PC-9 (cell line): ENCODE measurements around the gene S100PBP. TPM values are rescaled to one million over a fixed set of nuclear protein-coding genes. Genes with fewer than 3 reads are reported as not detected.

Experiments used
- BruUV-seq: library from RNA; stranded (reverse); fragments of 400-500 nt; replicated peaks from 2 replicates; lab custom pipeline; 2021; lab: Mats Ljungman, UMichigan
- CTCF ChIA-PET: fragments of 300-600 bp; sonication (Branson Sonifier 250); formaldehyde crosslinking; loops from one replicate; lab custom pipeline; 2022; ENCODE audit warnings: antibody characterized with exemption; lab: Charles Lee
- POLR2A ChIA-PET: fragments of 300-600 bp; sonication (Branson Sonifier 250); formaldehyde crosslinking; loops from one replicate; lab custom pipeline; 2022; ENCODE audit warnings: antibody characterized with exemption; ENCODE audit not compliant: unreplicated experiment; lab: Charles Lee
- DNase-seq, 2 experiments: peaks; one replicate each; pipeline versions ENCODE4 v3.0.0 to v3.0.0-alpha.2; 2015 to 2022; ENCODE audit warnings: mixed read lengths in 1 of 2
- H2AFZ ChIP-seq: fragments of 200-600 bp; sonication (generic); 2 replicates; pipeline ENCODE4 v1.8.1; 2017; ENCODE audit warnings: antibody characterized with exemption
- H3F3A ChIP-seq: fragments of 200-600 bp; sonication (generic); 2 replicates; pipeline ENCODE4 v1.8.1; 2017; ENCODE audit warnings: antibody characterized with exemption, mild to moderate bottlenecking, low read depth; ENCODE audit not compliant: insufficient read depth
- H3K27ac ChIP-seq: fragments of 200-600 bp; sonication (generic); 2 replicates; pipeline ENCODE4 v1.6.1; 2016; ENCODE audit warnings: mixed run types
- H3K27me3 ChIP-seq: fragments of 200-600 bp; sonication (generic); 2 replicates; pipeline ENCODE4 v1.6.1; 2016; ENCODE audit warnings: low read depth, mixed run types; ENCODE audit not compliant: insufficient read depth
- H3K36me3 ChIP-seq: fragments of 200-600 bp; sonication (generic); 2 replicates; pipeline ENCODE4 v1.6.1; 2016; ENCODE audit warnings: low read depth, mixed run types
- H3K4me1 ChIP-seq: fragments of 200-600 bp; sonication (generic); replicated peaks from 2 replicates; pipeline ENCODE4 v1.6.1; 2016; ENCODE audit warnings: mixed run types; ENCODE audit not compliant: insufficient read depth
- H3K4me2 ChIP-seq: fragments of 200-600 bp; sonication (generic); 2 replicates; pipeline ENCODE4 v1.6.1; 2017; ENCODE audit warnings: mixed run types
- H3K4me3 ChIP-seq: fragments of 200-600 bp; sonication (generic); 2 replicates; pipeline ENCODE4 v1.6.1; 2016; ENCODE audit warnings: mixed run types
- H3K79me2 ChIP-seq: fragments of 200-600 bp; sonication (generic); 2 replicates; pipeline ENCODE4 v1.6.1; 2017; ENCODE audit warnings: low read depth, mixed run types
- H3K9me2 ChIP-seq: fragments of 200-600 bp; sonication (generic); 2 replicates; pipeline ENCODE4 v1.8.1; 2017; ENCODE audit warnings: mild to moderate bottlenecking; ENCODE audit not compliant: insufficient read depth
- H3K9me3 ChIP-seq: fragments of 200-600 bp; sonication (generic); 2 replicates; pipeline ENCODE4 v1.8.1; 2016; ENCODE audit warnings: low read depth; ENCODE audit not compliant: insufficient read depth
- H4K20me1 ChIP-seq: fragments of 200-600 bp; sonication (generic); 2 replicates; pipeline ENCODE4 v1.8.1; 2017; ENCODE audit not compliant: insufficient read depth
- CTCF ChIP-seq: fragments of 200-600 bp; sonication (generic); conservative IDR thresholded peaks from 2 replicates; pipeline ENCODE4 v1.6.1; 2017; ENCODE audit warnings: mixed run types, antibody characterized with exemption, mild to moderate bottlenecking, moderate library complexity
- EZH2 ChIP-seq: fragments of 200-600 bp; sonication (generic); IDR thresholded peaks from 2 replicates; pipeline ENCODE4 v1.8.0; 2017; ENCODE audit warnings: antibody characterized with exemption, low read depth
- intact Hi-C: fragments of 100-400 bp; cut with micrococcal nuclease; formaldehyde crosslinking; loops from one replicate; pipeline ENCODE4 v1.10.0; 2022; ENCODE audit not compliant: unreplicated experiment
- total RNA-seq: library from RNA; stranded (reverse); gene quantifications from 2 replicates; pipeline ENCODE4 v1.2.3, GENCODE V29; 2021

The S100PBP gene
- total RNA-seq, 1 experiment from 2014 or later = 42.4 TPM

- Histone ChIP-seq H3K27me3 (no peaks in the 10 kb centered on the region), H3K36me3 (peaks cover 58% of the 10 kb centered on the region), H3K4me1 (peaks cover 79% of the 10 kb centered on the region), H3K9me2 (no peaks in the 10 kb centered on the region), H4K20me1 (no peaks in the 10 kb centered on the region; the same call in none of the 2 replicates), H3K79me2 (peaks cover 60% of the 10 kb centered on the region), H3K27ac (peak overlapping the region; percentile 85), H3K4me3 (no peak overlapping the region; the same call in 1 of the 2 replicates), H3K9me3 (no peaks in the 10 kb centered on the region), H2AFZ (no peak overlapping the region), H3F3A (peaks cover 91% of the 10 kb centered on the region), H3K4me2 (peak overlapping the region; percentile 59)
- CTCF ChIA-PET = interaction anchor here (0.6 kb wide), 1 partner anchor 13 kb away, joined by 3 read pairs; no protein-coding TSS in a partner anchor
- POLR2A ChIA-PET = interaction anchor here (0.6 to 0.7 kb wide), 4 partner anchors 8 to 552 kb away, joined by 3 to 20 read pairs (median 6); no protein-coding TSS in a partner anchor
- DNase-seq = peak in 1 of 2 experiments; percentile 87
- intact Hi-C loops = loop anchor here (5.0 kb wide), 1 partner anchor 145 kb away; the partner anchor contains the start of genes RBBP4 and ZBTB8OS
- no TSS peak for BruUV-seq
- no peak for TF ChIP-seq CTCF
- TF ChIP-seq EZH2 = no peak
Measured at GRCh38 chr1:32797456-32797855, 20.0 kb upstream of the S100PBP start.

GRCh38 chr1:32798191-32798590, 19.3 kb upstream of the S100PBP start:
- intact Hi-C loops = loop anchor here (1.0 to 5.0 kb wide), 2 partner anchors 18 to 146 kb away; partner anchors contain the start of genes RBBP4 and ZBTB8OS
- POLR2A ChIA-PET = interaction anchor here (0.6 to 0.7 kb wide), 3 partner anchors 10 to 551 kb away, joined by 3 to 20 read pairs (median 5); no protein-coding TSS in a partner anchor

More at GRCh38 chr1:32798191-32798590, 19.3 kb upstream of the S100PBP start:
- Histone ChIP-seq H3K4me2 (peak overlapping the region; percentile 59), H2AFZ (no peak overlapping the region), H3K4me1 (peaks cover 71% of the 10 kb centered on the region), H3K36me3 (peaks cover 62% of the 10 kb centered on the region), H3K9me2 (no peaks in the 10 kb centered on the region), H4K20me1 (peaks cover 2% of the 10 kb centered on the region), H3K9me3 (no peaks in the 10 kb centered on the region), H3K79me2 (peaks cover 65% of the 10 kb centered on the region), H3F3A (peaks cover 86% of the 10 kb centered on the region), H3K27me3 (no peaks in the 10 kb centered on the region), H3K4me3 (no peak overlapping the region), H3K27ac (peak overlapping the region; percentile 85)
- TF ChIP-seq CTCF (no peak), EZH2 (no peak)
- CTCF ChIA-PET = interaction anchor here (0.6 kb wide), 1 partner anchor 42 kb away, joined by 5 read pairs; no protein-coding TSS in a partner anchor
- no TSS peak for BruUV-seq
- peak in 1 of 2 experiments; percentile 93 for DNase-seq
